Activated naive CD4-positive, alpha-beta T cell treated with anti-CD3 and anti-CD28 coated beads, Interleukin-2, amount 10 ng/mL, durations not matched to agents 7 days and 5 days (primary cell): Measurements from ENCODE around the gene BIN2.

Experiments
- CTCF ChIA-PET: fragments of 350-600 bp; sonication (Branson Sonifier 250); formaldehyde crosslinking; loops from one replicate; lab custom pipeline; 2021; ENCODE audit warnings: antibody characterized with exemption; lab: Charles Lee
- DNase-seq: peaks from one replicate; pipeline ENCODE4 v3.0.0-alpha.2; 2020
- H3K27ac Mint-ChIP-seq: one replicate; pipeline ENCODE4 v1.8.0; 2021; ENCODE audit warnings: mild to moderate bottlenecking, moderate library complexity, mixed read lengths
- H3K27me3 Mint-ChIP-seq: one replicate; pipeline ENCODE4 v1.8.0; 2021; ENCODE audit warnings: mild to moderate bottlenecking, mixed read lengths
- H3K36me3 Mint-ChIP-seq: one replicate; pipeline ENCODE4 v1.8.0; 2021; ENCODE audit warnings: mixed read lengths
- H3K4me1 Mint-ChIP-seq: one replicate; pipeline ENCODE4 v1.8.0; 2021; ENCODE audit warnings: mixed read lengths
- H3K4me3 Mint-ChIP-seq: one replicate; pipeline ENCODE4 v1.8.0; 2021; ENCODE audit warnings: mild to moderate bottlenecking, moderate library complexity, mixed read lengths
- H3K9me3 Mint-ChIP-seq: one replicate; pipeline ENCODE4 v1.8.0; 2021; ENCODE audit warnings: mixed read lengths

The BIN2 gene

DNA sequence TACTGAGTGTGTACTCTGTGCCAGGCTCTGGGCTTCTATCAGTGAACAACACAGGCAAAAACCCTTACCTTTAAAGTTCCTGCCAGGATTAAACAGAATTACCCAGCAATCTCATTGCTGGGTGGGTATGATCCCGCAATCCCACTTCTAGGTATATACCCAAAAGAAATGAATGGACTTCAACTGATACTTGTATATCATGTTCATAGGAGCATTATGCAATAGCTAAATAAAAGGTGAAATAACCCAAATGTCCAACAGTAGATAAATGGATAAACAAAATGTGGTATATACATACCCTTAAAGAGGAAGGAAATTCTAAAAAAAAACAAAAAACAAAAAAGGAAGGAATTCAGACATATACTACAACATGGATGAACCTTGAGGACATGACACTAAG is 70.7 kb downstream of the BIN2 start:
- Mint-ChIP-seq H3K4me1 (peaks cover 6% of the 10 kb centered on the region), H3K27me3 (no peaks in the 10 kb centered on the region), H3K36me3 (peaks cover 5% of the 10 kb centered on the region), H3K9me3 (no peaks in the 10 kb centered on the region), H3K27ac (no peak overlapping the region), H3K4me3 (no peak overlapping the region)
- no peak for DNase-seq
- CTCF ChIA-PET, result interaction anchor here (0.9 to 3.1 kb wide), 16 partner anchors 10 to 486 kb away, joined by 3 to 34 read pairs (median 4); partner anchors contain the start of genes DAZAP2 and SMAGP

- CTCF ChIA-PET, result interaction anchor here (0.8 kb wide), 1 partner anchor 104 kb away, joined by 3 read pairs; no protein-coding TSS in a partner anchor
- H3K4me1 Mint-ChIP-seq, result peaks cover 46% of the 10 kb centered on the region
- peaks cover 39% of the 10 kb centered on the region for H3K36me3 Mint-ChIP-seq
- H3K27ac Mint-ChIP-seq, result peak overlapping the region; percentile 74
- H3K27me3 Mint-ChIP-seq, result no peaks in the 10 kb centered on the region
- DNase-seq, result no peak
- no peaks in the 10 kb centered on the region for H3K9me3 Mint-ChIP-seq
- H3K4me3 Mint-ChIP-seq, result no peak overlapping the region
These were observed 76.3 kb downstream of the BIN2 start for GRCh38 chr12:51247523-51248206.

DNA sequence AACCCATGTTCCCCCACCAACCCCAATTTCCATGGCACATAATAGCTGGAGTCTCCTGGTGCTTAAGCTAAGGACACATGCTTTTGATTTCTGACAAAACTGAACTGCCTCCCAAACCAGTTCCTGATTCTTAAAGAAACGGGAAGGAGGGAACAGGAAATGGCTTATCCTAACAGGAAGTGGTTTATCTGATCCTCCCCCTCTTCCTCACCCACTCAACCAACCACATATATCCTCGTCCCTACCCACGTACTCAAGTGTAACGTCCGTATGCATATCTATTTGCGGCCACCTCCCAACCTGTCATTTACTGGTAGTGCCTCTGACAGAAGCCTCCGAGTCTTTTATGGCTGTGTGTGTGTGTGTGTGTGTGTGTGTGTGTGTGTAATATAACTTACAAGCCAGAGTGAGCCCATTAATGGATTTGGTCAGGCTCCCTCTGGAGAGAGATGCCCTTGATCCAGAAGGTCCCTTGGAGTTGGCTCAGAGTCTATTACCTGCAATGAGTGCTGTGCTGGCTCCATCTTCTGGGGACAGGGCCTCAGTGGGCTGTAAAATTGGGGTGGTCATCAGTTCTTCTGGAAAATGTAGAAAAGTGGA is 77.6 kb downstream of the BIN2 start:
- no peaks in the 10 kb centered on the region for H3K9me3 Mint-ChIP-seq
- peaks cover 55% of the 10 kb centered on the region for H3K4me1 Mint-ChIP-seq
- DNase-seq, result peak; percentile 57
- H3K27ac Mint-ChIP-seq, result peak overlapping the region; percentile 80
- CTCF ChIA-PET, result interaction anchor here (3.1 kb wide), 1 partner anchor 28 kb away, joined by 9 read pairs; the partner anchor contains the start of gene POU6F1
- no peaks in the 10 kb centered on the region for H3K27me3 Mint-ChIP-seq
- H3K4me3 Mint-ChIP-seq, result peak overlapping the region; percentile 3
- peaks cover 49% of the 10 kb centered on the region for H3K36me3 Mint-ChIP-seq

GRCh38 chr12:51245476-51246253 is 78.3 kb downstream of the BIN2 start:
- no peaks in the 10 kb centered on the region for H3K27me3 Mint-ChIP-seq
- peak overlapping the region; percentile 3 for H3K4me3 Mint-ChIP-seq
- peak overlapping the region; percentile 80 for H3K27ac Mint-ChIP-seq
- DNase-seq, result no peak
- H3K9me3 Mint-ChIP-seq, result no peaks in the 10 kb centered on the region
- peaks cover 61% of the 10 kb centered on the region for H3K4me1 Mint-ChIP-seq
- peaks cover 55% of the 10 kb centered on the region for H3K36me3 Mint-ChIP-seq
- CTCF ChIA-PET, result interaction anchor here (0.5 to 3.1 kb wide), 3 partner anchors 27 to 480 kb away, joined by 3 to 9 read pairs (median 3); partner anchors contain the start of gene POU6F1

GRCh38 chr12:51244269-51244668 is 79.7 kb downstream of the BIN2 start:
- no peaks in the 10 kb centered on the region for H3K9me3 Mint-ChIP-seq
- H3K27me3 Mint-ChIP-seq, result no peaks in the 10 kb centered on the region
- peaks cover 73% of the 10 kb centered on the region for H3K4me1 Mint-ChIP-seq
- no peak for DNase-seq
- CTCF ChIA-PET, result interaction anchor here (1.7 to 3.1 kb wide), 2 partner anchors 26 to 96 kb away, joined by 6 to 9 read pairs; partner anchors contain the start of gene POU6F1
- no peak overlapping the region for H3K4me3 Mint-ChIP-seq
- peaks cover 66% of the 10 kb centered on the region for H3K36me3 Mint-ChIP-seq
- H3K27ac Mint-ChIP-seq, result peak overlapping the region; percentile 6

GRCh38 chr12:51242876-51243275 is 81.1 kb downstream of the BIN2 start:
- peaks cover 64% of the 10 kb centered on the region for H3K36me3 Mint-ChIP-seq
- peak overlapping the region; percentile 9 for H3K27ac Mint-ChIP-seq
- H3K4me1 Mint-ChIP-seq, result peaks cover 72% of the 10 kb centered on the region
- H3K9me3 Mint-ChIP-seq, result no peaks in the 10 kb centered on the region
- H3K4me3 Mint-ChIP-seq, result no peak overlapping the region
- CTCF ChIA-PET, result no interaction called here
- no peak for DNase-seq
- no peaks in the 10 kb centered on the region for H3K27me3 Mint-ChIP-seq

DNA sequence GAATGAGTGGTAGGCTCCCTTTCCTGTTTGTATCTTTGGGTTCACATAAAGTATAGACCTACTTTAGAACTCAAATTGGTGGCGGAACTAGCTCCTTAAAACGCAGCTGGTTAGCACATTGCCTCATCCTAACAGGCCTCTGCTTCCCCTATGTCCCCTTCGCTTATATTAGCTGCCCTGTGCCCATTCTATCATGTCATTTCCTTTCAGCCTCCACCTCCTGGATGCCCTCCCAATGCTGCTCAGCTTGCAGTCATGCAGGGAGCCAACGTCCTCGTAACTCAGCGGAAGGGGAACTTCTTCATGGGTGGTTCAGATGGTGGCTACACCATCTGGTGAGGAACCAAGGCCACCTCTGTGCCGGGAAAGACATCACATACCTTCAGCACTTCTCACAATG is 81.9 kb downstream of the BIN2 start:
- Mint-ChIP-seq H3K4me1 (peaks cover 66% of the 10 kb centered on the region), H3K27ac (no peak overlapping the region), H3K4me3 (no peak overlapping the region), H3K36me3 (peaks cover 58% of the 10 kb centered on the region), H3K9me3 (no peaks in the 10 kb centered on the region), H3K27me3 (no peaks in the 10 kb centered on the region)
- DNase-seq, result no peak
- CTCF ChIA-PET, result no interaction called here

DNA sequence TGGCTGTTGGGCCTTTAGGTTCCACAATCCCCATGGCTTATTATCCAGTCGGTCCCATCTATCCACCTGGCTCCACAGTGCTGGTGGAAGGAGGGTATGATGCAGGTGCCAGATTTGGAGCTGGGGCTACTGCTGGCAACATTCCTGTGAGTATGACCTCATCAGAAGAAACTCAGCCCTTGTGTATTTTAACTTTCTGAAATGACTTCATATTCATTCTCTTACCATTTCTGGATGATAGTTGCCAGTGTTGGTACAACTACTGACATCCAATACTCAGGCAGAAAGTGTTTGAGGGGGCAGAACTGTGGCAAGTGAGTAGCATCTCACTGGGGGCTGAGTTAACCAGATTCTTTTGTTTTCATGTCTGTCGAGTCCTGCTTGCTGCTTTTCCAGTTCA is 83.0 kb downstream of the BIN2 start:
- Mint-ChIP-seq H3K4me3 (peak overlapping the region; percentile 96), H3K27ac (peak overlapping the region; percentile 37), H3K9me3 (no peaks in the 10 kb centered on the region), H3K27me3 (no peaks in the 10 kb centered on the region), H3K36me3 (peaks cover 50% of the 10 kb centered on the region), H3K4me1 (peaks cover 59% of the 10 kb centered on the region)
- DNase-seq, result no peak
- CTCF ChIA-PET, result interaction anchor here (1.5 kb wide), 1 partner anchor 12 kb away, joined by 5 read pairs; no protein-coding TSS in a partner anchor

DNA sequence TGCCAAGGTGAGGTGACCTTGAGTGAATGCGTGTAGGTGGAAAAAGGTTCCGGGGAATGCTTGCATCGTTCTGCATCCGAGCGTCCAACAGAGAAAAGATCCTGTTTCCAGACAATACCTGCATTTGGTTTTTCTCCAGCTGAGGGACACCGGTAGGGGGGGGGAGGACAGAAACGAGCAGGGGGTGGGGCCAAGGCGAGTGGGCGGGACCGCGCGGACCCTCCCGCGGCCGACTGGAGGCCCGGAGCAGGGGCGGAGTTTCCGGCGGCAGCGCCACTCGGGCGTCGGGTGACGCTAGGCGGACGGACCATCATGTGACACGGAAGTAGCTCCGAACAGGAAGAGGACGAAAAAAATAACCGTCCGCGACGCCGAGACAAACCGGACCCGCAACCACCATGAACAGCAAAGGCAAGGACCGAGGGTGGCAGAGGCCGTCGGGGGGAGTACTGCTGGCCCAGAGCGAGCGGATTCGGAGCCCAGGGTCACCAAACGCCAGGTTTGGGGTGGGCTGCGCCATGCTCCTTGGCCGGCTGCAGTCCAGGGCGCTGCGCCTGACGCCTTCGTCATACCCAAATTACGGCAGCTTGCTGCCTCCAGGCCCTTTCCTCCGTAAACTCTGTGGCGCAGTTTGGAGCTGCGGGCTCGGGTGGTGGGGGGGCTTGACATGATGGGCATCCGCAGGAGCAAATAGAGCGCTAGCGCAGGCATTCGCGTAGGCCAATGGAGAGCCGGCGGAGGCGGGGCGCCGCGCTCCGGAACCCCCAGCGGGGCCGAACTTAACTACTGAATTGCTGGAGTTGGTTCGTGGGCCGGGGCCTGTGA is 85.3 kb downstream of the BIN2 start, which contains the start of gene DAZAP2:
TSS of gene DAZAP2 (plus strand) at position 317 of the 825 bp plus-strand sequence. CDS start at position 399, 82 bp downstream.
- Mint-ChIP-seq H3K4me3 (peak within 1 kb of the TSS; percentile 96), H3K9me3 (no peaks in the 10 kb centered on the region), H3K27me3 (peaks cover 7% of the 10 kb centered on the region), H3K36me3 (peaks cover 35% of the 10 kb centered on the region), H3K27ac (peak within 1 kb of the TSS; percentile 100), H3K4me1 (peaks cover 44% of the 10 kb centered on the region)
- CTCF ChIA-PET, result interaction anchor here (1.0 to 1.6 kb wide), 3 partner anchors 14 to 474 kb away, joined by 3 to 6 read pairs (median 4); partner anchors contain the start of gene POU6F1
- peak; percentile 97 for DNase-seq

DNA sequence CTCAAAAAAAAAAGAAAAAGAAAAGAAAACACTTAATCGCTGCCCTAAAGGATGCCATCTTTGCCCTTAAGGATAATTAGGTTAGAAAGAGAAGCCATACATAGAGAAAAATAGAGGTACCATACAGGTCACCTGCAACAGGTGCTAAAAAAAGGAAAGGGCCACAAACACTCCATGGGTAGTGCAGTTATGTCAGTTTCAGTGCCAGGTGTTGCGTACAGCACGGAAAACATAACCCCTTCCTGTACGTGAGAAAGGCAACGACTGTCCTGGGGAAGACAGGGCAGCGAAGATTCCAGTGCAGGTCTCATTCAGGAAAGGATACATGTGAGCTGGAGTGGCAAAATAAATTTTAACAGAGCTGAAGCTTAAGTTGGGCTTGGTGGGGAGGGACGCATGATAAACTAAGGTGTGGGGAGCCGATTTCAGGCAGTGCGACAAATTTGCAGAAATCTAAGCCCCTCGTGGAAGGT is 85.9 kb downstream of the BIN2 start:
- Mint-ChIP-seq H3K4me3 (peak overlapping the region; percentile 96), H3K27me3 (peaks cover 12% of the 10 kb centered on the region), H3K4me1 (peaks cover 43% of the 10 kb centered on the region), H3K36me3 (peaks cover 33% of the 10 kb centered on the region), H3K27ac (peak overlapping the region; percentile 100), H3K9me3 (no peaks in the 10 kb centered on the region)
- CTCF ChIA-PET, result interaction anchor here (1.0 to 1.6 kb wide), 3 partner anchors 15 to 473 kb away, joined by 3 to 6 read pairs (median 4); partner anchors contain the start of gene POU6F1
- DNase-seq, result no peak

GRCh38 chr12:51234530-51234929 is 89.4 kb downstream of the BIN2 start:
- H3K27ac Mint-ChIP-seq, result no peak overlapping the region
- CTCF ChIA-PET, result no interaction called here
- H3K27me3 Mint-ChIP-seq, result peaks cover 12% of the 10 kb centered on the region
- no peak overlapping the region for H3K4me3 Mint-ChIP-seq
- peaks cover 16% of the 10 kb centered on the region for H3K4me1 Mint-ChIP-seq
- H3K9me3 Mint-ChIP-seq, result no peaks in the 10 kb centered on the region
- peaks cover 1% of the 10 kb centered on the region for H3K36me3 Mint-ChIP-seq
- DNase-seq, result no peak

DNA sequence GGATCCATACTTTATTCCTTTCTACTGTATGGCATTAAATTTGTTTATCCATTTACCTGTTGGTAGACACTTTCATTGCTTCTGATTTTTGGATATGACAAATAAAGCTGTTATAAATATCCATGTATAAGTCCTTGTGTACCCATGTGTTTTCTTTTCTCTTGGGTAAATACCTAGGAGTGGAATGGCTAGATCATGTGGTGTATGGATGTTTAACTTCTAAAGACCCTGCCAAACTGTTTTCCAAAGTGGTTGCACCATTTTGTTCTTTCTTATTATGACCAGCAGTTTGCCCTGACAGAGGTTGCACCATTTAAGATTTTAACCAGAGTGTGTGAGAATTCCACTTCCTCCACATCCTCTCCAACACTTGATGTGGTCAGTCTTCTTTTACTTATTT is 91.3 kb downstream of the BIN2 start:
- no peak overlapping the region for H3K4me3 Mint-ChIP-seq
- H3K36me3 Mint-ChIP-seq, result no peaks in the 10 kb centered on the region
- CTCF ChIA-PET, result no interaction called here
- H3K27me3 Mint-ChIP-seq, result peaks cover 12% of the 10 kb centered on the region
- no peak for DNase-seq
- peaks cover 8% of the 10 kb centered on the region for H3K4me1 Mint-ChIP-seq
- no peaks in the 10 kb centered on the region for H3K9me3 Mint-ChIP-seq
- no peak overlapping the region for H3K27ac Mint-ChIP-seq
